ENCODE measurements around the gene RHOD. TPM values are rescaled to one million over a fixed set of nuclear protein-coding genes. Genes with fewer than 3 reads are reported as not detected.

RHOD gene
- total RNA-seq, 1 experiment from 2014 or later, result 13.1 TPM

DNA sequence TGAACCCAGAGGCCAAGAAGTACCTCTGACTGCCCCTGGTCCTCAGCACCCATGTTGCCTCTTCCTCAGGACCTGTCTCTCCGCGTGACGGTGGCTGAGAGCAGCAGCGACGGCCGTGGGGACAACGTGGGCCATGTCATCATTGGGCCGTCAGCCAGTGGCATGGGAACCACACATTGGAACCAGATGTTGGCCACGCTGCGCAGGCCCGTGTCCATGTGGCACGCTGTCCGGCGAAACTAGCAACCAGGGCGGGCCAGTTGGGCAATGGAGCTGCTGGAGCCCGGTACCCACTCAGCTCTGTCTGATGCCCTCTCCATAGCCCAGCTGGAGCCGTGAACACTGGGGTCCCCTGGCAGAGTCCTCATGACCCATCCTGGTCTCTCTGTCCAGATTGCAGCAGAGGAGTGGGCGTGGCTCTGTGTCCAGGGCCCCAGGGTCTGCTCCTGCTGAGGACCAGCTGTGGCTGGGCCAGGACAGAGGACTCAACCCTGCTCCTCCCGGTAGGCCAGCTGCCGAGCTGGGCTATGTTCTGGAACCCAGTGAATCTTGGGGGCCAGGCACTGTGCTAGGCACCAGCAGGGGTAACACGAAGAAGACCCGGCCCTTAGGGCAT, 8.0 kb upstream of the RHOD start:
- ATAC-seq, result no peak
- no peak overlapping the region for H3K27ac Mint-ChIP-seq
- DNase-seq (ENCODE audit: low spot score), result no peak
- H3K27me3 Mint-ChIP-seq (ENCODE audit: low read depth), result no peaks in the 10 kb centered on the region
- CTCF ChIA-PET, result interaction anchor here (4.0 kb wide), 1 partner anchor 26 kb away, joined by 22 read pairs; the partner anchor contains the start of gene SYT12
- H3K4me1 Mint-ChIP-seq, result no peaks in the 10 kb centered on the region
- H3K4me3 Mint-ChIP-seq, result no peak overlapping the region
- POLR2A ChIA-PET, result no interaction called here
- H3K9me3 Mint-ChIP-seq, result no peaks in the 10 kb centered on the region
- H3K36me3 Mint-ChIP-seq, result no peaks in the 10 kb centered on the region
- TF ChIP-seq KAT7 (CRISPR knock-in tag; IDR thresholded peaks at IDR 0.05; ENCODE audit: borderline replicate concordance) (no peak), PRDM15 (CRISPR knock-in tag; IDR thresholded peaks at IDR 0.05) (no peak)
- TF ChIP-seq, protein P1, sequence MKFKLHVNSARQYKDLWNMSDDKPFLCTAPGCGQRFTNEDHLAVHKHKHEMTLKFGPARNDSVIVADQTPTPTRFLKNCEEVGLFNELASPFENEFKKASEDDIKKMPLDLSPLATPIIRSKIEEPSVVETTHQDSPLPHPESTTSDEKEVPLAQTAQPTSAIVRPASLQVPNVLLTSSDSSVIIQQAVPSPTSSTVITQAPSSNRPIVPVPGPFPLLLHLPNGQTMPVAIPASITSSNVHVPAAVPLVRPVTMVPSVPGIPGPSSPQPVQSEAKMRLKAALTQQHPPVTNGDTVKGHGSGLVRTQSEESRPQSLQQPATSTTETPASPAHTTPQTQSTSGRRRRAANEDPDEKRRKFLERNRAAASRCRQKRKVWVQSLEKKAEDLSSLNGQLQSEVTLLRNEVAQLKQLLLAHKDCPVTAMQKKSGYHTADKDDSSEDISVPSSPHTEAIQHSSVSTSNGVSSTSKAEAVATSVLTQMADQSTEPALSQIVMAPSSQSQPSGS (CRISPR knock-in tag; IDR thresholded peaks at IDR 0.05; ENCODE audit: borderline replicate concordance, low read depth), result no peak

- Mint-ChIP-seq H3K36me3 (no peaks in the 10 kb centered on the region), H3K27ac (no peak overlapping the region), H3K27me3 (ENCODE audit: low read depth) (no peaks in the 10 kb centered on the region), H3K4me1 (peaks cover 10% of the 10 kb centered on the region), H3K4me3 (no peak overlapping the region), H3K9me3 (no peaks in the 10 kb centered on the region)
- ChIA-PET CTCF (interaction anchor here (0.9 to 4.0 kb wide), 7 partner anchors 10 to 74 kb away, joined by 3 to 22 read pairs (median 4); partner anchors contain the start of gene SYT12), POLR2A (no interaction called here)
- no peak for ATAC-seq
- DNase-seq (ENCODE audit: low spot score), result no peak
- TF ChIP-seq ZNF423 (CRISPR knock-in tag; IDR thresholded peaks at IDR 0.05) (no peak), GTF2I (CRISPR knock-in tag; conservative IDR thresholded peaks at IDR 0.05) (no peak), MYBL2 (CRISPR knock-in tag; IDR thresholded peaks at IDR 0.05) (no peak), ZNF416 (CRISPR knock-in tag; IDR thresholded peaks at IDR 0.05) (no peak), TEAD4 (CRISPR knock-in tag; IDR thresholded peaks at IDR 0.05) (no peak), ZNF121 (CRISPR knock-in tag; IDR thresholded peaks at IDR 0.05) (no peak), FOXP1 (CRISPR knock-in tag; IDR thresholded peaks at IDR 0.05; ENCODE audit: borderline replicate concordance) (no peak), CBFB (CRISPR knock-in tag; IDR thresholded peaks at IDR 0.05; ENCODE audit: low read depth) (no peak), ARID4B (CRISPR knock-in tag; IDR thresholded peaks at IDR 0.05; ENCODE audit: borderline replicate concordance) (no peak), MAX (CRISPR knock-in tag; IDR thresholded peaks at IDR 0.05) (no peak), ZSCAN18 (CRISPR knock-in tag; IDR thresholded peaks at IDR 0.05) (no peak), ZBTB43 (CRISPR knock-in tag; IDR thresholded peaks at IDR 0.05) (no peak)
- TF ChIP-seq, protein P2, sequence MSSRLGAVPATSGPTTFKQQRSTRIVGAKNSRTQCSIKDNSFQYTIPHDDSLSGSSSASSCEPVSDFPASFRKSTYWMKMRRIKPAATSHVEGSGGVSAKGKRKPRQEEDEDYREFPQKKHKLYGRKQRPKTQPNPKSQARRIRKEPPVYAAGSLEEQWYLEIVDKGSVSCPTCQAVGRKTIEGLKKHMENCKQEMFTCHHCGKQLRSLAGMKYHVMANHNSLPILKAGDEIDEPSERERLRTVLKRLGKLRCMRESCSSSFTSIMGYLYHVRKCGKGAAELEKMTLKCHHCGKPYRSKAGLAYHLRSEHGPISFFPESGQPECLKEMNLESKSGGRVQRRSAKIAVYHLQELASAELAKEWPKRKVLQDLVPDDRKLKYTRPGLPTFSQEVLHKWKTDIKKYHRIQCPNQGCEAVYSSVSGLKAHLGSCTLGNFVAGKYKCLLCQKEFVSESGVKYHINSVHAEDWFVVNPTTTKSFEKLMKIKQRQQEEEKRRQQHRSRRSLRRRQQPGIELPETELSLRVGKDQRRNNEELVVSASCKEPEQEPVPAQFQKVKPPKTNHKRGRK (CRISPR knock-in tag; IDR thresholded peaks at IDR 0.05; ENCODE audit: borderline replicate concordance), result no peak
- TF ChIP-seq, protein P3, sequence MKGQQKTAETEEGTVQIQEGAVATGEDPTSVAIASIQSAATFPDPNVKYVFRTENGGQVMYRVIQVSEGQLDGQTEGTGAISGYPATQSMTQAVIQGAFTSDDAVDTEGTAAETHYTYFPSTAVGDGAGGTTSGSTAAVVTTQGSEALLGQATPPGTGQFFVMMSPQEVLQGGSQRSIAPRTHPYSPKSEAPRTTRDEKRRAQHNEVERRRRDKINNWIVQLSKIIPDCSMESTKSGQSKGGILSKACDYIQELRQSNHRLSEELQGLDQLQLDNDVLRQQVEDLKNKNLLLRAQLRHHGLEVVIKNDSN (CRISPR knock-in tag; IDR thresholded peaks at IDR 0.05), result no peak
Observed at GRCh38 chr11:67050139-67050538, 6.5 kb upstream of the RHOD start.

Data from WTC11 (cell line).